GM12801 (cell line): ENCODE results near the gene CREB5.

Source experiments
- TF ChIP-seq, protein P1 (sequence below): IDR thresholded peaks from one replicate; pipeline ENCODE4 v1.5.1; 2011; ENCODE audit warnings: control low read depth; ENCODE audit not compliant: insufficient read length; ENCODE audit errors: extremely low read depth

Gene CREB5

DNA sequence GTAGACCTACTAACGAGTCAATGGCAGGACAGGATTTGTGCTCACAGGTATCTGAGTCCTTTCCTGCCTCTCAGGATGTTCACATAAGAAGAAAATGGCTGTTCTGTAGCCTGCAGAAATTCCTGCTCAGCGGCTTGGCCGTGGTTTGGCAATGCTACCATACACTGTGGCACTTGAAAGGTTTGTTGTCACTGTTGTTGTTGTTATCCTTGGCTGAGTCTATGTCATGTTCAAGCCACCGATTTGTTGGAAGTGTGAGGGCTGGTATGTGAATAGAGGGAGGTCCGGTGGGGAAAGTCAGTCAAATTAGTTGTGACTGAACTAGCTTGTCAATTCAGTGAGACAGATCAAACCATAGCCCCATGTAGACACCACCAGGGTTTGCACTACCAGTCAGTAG lies 345.9 kb downstream of the CREB5 start:
- TF ChIP-seq, protein P1, sequence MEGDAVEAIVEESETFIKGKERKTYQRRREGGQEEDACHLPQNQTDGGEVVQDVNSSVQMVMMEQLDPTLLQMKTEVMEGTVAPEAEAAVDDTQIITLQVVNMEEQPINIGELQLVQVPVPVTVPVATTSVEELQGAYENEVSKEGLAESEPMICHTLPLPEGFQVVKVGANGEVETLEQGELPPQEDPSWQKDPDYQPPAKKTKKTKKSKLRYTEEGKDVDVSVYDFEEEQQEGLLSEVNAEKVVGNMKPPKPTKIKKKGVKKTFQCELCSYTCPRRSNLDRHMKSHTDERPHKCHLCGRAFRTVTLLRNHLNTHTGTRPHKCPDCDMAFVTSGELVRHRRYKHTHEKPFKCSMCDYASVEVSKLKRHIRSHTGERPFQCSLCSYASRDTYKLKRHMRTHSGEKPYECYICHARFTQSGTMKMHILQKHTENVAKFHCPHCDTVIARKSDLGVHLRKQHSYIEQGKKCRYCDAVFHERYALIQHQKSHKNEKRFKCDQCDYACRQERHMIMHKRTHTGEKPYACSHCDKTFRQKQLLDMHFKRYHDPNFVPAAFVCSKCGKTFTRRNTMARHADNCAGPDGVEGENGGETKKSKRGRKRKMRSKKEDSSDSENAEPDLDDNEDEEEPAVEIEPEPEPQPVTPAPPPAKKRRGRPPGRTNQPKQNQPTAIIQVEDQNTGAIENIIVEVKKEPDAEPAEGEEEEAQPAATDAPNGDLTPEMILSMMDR = no peak

DNA sequence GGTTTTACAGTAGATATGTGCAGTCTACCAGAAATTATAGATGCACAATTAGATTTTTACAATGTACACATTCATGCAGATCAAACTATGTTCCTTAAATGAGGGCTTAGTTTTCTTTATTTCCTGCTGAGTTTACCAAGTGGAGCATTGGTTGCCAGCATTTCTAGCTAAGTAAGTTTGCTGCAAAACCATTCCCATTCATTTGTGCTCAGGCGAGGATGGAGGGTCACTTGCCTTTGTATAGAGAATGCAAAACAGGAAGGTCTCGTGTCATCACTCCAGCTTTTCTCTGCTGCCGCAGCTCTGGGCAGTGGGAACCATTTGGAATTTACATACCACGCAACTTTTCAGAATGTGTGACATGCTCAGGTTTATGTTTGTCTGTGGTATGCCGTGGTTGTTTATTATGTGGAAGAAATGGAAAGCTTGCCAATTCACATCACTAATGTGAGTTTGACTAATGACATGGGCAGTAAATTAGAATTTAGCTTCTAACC lies 347.2 kb downstream of the CREB5 start:
- TF ChIP-seq, protein P1 = no peak

DNA sequence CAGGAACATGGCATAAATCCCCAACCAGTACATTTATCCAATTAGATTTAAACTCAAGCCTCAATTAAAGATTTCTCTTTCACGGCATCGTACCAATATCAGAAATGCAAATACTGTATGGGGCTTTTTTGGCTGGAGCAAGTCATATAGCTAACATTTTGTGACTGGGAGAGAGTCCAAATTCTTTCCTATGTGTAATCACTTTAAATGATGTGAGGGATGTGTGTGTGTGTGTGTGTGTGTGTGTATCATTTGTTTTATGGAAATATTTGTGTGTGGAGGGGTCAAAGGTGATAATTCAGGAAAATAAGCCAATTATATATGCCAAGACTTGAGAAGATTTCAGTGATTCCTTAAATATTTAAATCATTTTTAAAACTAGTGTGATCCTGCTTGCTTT lies 349.2 kb downstream of the CREB5 start:
- TF ChIP-seq, protein P1 = no peak

DNA sequence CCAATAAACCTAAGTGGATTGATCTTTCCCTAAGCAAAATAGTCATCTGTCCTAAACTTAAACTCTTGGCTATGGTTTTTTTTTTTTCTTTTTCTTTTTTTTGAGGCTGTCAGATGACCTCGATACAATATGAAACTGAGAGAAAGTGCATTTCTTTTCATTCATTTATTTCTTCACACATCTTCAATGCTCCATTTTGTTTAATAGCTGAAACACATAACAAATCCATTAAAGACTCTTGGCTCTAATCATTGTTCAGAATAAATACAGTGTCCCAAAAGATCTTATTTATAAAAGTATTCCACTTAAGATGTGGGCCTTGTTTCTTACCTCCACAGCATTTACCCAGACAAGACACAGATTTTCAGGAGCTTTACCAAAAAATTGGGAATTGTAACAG lies 350.3 kb downstream of the CREB5 start:
- TF ChIP-seq, protein P1 = no peak

DNA sequence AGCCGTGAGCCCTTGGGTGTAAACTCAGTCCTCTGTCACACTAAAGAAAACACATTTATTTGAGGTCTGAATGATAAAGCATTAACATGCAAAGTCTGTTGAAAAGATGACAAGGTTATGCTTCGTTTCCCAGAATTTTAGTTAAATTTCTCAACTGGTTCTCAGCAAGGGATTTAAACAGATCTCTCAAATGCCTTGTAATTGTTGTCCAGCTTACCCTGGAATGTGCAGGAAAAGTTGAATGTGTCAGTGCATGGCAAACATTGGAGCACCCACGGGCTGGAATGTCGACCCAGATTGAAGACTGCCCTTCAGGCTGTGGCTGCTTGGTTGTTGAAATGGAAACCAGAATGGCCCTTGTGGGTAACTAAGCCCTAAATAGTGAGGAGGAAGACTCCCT lies 354.0 kb downstream of the CREB5 start:
- TF ChIP-seq, protein P1 = no peak

DNA sequence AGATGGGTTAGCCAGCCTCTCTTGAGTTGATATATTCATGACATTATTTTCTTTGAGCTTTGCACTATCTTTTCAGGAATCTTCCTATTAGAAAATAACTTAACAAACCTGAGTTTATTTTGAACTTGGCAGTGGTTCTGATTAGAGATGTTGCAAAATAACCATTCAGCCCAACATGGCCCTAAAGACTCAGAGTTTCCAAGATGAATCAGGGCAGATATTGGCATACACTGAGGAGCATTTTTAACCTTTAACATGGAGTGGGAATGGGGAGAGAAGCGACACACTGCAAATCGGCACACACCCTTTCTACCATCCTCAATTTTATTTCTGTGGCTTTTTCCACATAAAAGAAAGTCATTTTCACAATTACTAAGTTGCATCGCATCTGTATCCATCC lies 355.0 kb downstream of the CREB5 start:
- TF ChIP-seq, protein P1 = no peak

DNA sequence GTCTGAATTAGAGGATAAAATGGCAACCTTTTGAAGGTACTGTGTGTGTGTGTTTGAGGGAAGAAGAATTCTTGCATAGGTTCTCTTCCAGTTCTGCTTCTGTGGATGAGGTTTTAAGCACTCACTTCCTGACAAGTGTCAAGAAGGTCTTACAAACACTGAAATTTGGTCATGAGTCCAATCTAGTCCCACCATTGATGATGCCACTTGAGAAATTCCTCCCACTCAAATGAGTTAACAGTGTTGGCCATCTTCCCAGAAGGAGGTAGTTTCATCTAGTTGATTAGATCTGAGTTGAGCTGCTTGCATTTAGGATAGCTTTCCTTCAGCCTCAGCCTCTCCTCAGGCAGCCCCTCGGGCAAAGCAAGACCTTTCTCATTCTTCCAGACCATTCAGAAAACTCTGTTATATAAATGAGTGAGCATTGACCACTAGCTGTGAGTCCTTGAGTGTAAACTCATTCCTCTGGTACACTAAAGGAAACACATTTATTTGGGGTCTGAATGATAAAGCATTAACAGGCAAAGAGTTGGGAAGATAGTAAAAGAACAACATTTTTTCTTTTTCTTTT lies 356.3 kb downstream of the CREB5 start:
- TF ChIP-seq, protein P1 = no peak
